NCI-H1092 treated with DMSO at 0.1 percent for 48 hours (cell line): ENCODE results near the gene PPP6C.
"Not testable (repeated sequence)": the region's sequence is repeated elsewhere in the genome, so short reads cannot be mapped to it uniquely, and the experiment has no call there.

Source experiments
- DNase-seq: peaks from one replicate; lab custom pipeline; 2025; lab: John Stamatoyannopoulos, UW

The PPP6C gene

DNA sequence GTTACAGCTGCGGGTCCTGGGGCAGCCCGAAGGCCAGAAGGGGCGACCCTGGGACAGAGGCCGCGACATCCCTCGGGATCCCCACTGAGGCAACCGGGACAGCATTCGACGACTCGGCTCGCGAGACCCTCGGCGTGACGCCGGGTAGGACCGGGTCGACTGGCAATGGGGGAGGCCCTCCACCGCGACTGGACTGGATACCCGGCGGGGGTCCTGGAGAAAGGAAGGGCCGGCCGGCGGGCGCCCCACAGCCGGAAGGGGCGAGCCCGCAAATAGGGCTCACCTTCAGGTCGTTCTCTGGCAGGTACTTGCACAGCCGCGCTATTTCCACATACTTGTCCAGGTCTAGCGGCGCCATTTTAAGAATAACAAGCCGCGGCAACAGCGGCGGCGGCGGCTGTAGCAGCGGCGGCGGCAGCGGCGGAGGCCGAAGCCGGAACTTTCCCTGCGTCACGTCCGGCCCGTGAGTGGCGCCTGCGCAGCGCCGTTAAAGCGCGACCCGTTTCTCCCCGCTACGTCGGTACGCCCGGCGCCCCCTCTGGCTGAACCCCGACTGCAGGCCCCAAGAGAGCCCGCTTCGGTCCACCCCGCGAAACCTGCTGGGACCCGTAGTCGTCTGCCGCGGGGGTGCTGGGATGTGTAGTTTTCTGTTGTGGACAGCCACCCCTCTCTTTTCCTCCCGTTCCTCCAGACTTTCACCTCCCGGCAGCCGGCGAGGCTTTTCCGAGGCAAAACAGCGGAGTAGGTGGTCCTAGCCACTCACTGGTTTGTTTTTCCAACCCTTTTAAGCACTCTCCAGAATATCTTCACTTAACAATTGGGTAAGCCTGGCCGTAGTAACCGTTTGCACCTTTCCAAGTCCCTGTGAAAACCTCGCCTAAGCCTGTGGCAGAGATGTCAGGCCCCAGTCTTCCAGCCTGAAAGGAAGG, at the start of gene PPP6C:
PPP6C (minus strand) TSS at position 443 of the 929 bp plus-strand sequence; CDS start at position 358, 85 bp downstream.
- peak; percentile 95 for DNase-seq

DNA sequence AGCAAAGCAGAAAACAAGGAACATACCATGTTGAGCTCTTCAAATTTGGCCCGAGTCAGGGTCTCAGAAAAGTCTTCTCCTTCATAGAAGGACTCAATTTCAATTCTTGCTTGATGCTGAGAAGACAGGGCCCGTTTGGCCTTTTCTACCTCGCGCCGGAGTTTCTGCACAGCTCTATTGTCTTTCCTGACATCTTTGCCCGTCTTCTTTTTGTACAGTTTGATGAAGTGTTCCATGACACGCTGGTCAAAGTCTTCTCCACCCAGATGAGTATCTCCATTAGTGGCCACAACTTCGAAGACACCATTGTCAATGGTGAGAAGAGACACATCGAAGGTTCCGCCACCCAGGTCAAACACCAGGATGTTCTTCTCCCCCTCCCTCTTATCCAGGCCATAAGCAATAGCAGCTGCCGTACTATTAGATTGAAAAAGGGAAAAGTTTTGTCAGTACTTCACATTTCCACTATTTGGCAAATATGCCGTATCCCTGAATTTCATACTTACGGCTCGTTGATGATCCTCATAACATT, 49.4 kb upstream of the PPP6C start:
- DNase-seq: no peak

DNA sequence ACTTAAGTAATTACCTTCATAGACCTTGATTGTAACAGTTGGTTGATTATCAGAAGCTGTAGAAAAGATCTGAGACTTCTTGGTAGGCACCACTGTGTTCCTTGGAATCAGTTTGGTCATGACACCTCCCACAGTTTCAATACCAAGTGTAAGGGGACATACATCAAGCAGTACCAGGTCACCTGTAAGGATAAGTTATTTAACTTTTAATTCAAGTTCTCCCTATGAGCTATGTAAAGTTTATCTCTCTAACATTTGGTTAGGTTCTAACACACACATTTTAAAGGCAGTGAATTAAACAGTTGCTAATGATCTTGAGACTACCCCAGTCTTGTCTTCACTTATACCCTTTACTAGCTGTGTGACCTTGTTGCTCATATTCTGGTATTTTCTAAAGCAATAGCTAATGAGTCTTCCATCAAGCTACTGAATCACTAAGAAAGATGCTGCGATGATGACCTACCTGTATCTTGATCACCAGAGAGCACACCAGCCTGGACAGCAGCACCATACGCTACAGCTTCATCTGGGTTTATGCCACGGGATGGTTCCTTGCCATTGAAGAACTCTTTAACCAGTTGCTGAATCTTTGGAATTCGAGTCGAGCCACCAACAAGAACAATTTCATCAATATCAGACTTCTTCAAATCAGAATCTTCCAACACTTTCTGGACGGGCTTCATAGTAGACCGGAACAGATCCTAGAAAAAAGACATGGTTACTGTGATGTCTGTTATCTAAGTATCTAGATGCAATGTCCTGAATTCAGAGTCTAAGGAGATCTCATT, 48.7 kb upstream of the PPP6C start:
- no peak for DNase-seq

DNA sequence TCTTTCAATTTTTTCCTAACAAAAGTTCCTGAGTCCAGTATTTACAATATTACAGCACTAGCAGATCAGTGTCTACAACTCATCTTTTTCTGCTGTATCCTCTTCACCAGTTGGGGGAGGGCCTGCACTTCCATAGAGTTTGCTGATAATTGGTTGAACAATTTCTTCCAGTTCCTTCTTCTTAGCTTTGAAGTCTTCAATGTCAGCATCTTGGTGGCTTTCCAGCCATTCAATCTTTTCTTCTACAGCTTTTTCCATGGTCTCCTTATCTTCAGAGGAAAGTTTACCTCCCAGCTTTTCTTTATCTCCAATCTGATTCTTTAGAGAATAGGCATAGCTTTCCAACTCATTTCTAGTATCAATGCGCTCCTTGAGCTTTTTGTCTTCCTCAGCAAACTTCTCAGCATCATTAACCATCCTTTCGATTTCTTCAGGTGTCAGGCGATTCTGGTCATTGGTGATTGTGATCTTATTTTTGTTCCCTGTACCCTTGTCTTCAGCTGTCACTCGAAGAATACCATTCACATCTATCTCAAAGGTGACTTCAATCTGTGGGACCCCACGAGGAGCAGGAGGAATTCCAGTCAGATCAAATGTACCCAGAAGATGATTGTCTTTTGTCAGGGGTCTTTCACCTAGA, 47.0 kb upstream of the PPP6C start:
- DNase-seq: not testable (repeated sequence)

DNA sequence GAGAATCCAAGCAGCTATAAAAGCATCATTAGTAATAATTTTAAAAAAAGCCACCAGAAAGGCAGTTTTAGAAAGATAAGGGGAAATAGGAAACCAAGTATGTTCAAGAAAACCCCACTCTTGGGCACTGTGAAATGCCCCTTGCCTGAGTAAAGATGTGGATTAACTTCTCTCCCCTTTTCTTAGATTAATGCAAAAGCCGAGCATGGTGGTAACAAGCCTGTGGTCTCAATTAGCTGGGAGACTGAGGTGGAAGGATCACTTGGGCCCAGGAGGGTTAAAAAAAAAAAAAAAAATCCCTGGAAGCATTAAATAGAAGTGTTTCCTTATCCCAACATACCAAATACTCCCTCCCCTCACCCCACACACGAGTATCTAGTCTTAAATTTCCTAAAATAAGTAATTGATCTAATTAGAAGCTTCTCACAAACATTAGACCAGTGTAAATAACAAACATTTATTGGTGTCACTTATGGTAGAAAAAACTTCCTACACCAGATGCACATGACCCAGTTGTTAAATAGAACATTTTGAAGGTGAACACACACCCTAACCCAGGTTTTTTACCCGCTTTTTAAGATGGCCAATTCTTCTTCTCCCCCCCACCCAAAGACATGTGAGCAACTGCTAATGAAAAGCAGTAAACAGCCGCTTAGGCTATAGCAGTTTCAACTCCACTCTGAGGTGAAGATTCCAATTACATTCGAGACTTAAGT, 46.4 kb upstream of the PPP6C start:
- DNase-seq: no peak

DNA sequence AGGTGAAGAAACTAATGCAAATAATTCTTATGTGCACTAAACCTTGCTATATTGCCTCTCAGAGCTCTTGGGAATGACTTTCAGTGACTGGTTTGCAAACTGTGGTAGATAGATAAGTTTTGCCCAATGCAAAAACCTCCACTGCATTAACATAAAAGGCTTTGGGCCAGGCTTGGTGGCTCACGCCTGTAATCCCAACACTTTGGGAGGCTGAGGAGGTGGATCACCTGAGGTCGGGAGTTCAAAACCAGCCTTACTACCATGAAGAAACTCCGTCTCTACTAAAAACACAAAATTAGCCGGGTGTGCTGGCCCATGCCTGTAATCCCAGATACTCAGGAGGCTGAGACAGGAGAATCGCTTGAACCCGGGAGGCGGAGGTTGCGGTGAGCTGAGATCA, 44.5 kb upstream of the PPP6C start:
- DNase-seq: not testable (repeated sequence)

DNA sequence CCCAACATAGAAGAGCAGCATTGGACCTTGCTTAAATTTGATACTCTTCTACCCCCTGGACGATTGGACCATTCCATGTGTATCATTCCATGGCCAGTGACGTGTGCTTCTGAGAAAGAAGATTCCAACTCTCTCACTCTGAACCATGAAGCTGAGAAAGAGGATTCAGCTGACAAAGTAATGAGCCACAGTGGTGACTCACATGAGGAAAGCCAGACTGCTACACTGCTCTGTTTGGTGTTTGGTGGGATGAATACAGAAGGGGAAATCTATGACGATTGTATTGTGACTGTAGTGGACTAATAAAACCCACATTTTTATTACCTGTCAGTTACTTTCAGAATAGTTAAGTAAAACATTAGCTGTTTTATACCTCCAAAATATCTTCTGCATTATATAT, 44.1 kb upstream of the PPP6C start:
- DNase-seq: no peak

DNA sequence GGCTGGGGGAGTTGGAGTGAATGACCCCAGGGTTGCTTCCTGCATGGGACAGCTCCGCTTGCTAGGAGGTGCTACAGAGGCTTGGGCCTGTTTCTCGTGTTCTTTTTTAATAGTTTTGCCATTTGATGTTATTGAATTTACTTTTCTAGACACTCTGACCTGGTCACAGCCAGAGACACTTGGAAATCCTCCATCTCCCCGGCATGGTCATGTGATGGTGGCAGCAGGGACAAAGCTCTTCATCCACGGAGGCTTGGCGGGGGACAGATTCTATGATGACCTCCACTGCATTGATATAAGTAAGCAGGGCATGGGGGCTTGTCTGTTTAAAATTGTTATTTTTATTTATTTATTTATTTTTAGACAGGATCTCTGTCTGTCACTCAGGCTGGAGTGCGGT, 38.2 kb upstream of the PPP6C start:
- DNase-seq: no peak

DNA sequence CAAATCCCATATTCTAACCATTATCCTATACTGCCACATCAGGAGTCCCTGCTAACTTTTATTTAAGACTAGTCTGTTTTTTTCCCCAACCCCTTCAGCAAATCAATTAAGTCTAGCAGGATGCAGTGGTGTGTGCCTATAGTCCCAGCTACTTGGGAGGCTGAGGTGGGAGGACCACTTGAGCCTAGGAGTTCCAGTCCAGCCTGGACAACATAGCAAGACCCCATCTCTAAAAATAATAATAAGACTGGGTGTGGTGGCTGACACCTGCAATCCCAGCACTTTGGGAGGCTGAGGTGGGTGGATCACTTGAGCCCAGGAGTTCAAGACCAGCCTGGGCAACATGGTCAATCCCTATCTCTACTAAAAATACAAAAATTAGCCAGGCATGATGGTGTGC, 35.3 kb upstream of the PPP6C start:
- not testable (repeated sequence) for DNase-seq

DNA sequence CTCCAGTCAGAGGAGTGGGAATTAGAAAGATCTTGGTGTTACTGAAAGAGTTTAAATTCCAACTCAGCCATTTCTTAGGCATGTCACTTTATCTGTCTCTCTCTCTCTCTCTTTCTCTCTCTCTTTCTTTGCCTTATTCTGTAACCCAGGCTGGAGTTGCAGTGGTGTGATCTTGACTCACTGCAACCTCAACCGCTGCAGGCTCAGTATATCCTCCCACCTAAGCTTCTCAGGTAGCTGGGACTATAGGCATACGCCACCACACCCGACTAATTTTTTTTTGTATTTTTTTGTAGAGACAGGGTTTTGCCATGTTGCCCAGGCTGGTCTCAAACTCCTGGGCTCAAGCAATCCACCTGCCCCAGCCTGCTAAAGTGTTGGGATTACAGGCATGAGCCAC, 29.0 kb upstream of the PPP6C start:
- no peak for DNase-seq

DNA sequence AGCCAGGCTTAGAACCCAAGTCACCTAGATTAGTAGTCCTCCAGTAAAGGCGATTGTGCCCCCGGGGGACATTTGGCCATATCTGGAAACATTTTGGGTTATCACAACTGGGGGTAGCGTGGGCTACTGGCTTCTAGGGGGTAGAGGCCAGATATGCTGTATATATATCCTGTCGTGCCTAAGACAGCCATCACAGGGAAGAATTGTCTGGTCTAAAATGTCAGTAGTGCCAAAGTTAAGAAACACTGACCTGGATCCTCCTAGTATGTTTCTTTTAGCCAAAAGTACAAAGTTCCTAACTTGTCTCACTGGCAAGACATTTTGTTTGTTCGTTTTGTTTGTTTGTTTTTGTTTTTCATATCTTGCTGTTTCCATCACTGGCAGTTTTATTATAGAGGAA, 24.6 kb upstream of the PPP6C start:
- no peak for DNase-seq

DNA sequence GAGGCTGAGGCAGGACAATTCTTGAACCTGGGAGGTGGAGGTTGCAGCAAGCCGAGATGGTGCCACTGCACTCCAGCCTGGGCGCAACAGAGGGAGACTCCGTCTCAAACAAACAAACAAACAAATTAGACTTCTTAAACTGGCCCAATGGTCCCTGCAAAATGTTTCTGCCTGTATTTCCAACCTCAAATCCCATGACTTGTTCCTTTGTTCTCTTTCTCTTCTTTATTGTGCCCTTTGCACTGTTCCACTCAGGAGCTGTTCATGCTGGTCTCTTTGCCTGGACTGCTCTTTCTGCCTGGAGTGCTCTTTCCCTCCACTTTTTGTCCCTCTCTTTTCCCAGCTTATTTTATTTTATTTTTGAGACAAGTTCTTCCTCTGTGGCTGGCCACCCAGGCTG, 14.9 kb upstream of the PPP6C start:
- no peak for DNase-seq

DNA sequence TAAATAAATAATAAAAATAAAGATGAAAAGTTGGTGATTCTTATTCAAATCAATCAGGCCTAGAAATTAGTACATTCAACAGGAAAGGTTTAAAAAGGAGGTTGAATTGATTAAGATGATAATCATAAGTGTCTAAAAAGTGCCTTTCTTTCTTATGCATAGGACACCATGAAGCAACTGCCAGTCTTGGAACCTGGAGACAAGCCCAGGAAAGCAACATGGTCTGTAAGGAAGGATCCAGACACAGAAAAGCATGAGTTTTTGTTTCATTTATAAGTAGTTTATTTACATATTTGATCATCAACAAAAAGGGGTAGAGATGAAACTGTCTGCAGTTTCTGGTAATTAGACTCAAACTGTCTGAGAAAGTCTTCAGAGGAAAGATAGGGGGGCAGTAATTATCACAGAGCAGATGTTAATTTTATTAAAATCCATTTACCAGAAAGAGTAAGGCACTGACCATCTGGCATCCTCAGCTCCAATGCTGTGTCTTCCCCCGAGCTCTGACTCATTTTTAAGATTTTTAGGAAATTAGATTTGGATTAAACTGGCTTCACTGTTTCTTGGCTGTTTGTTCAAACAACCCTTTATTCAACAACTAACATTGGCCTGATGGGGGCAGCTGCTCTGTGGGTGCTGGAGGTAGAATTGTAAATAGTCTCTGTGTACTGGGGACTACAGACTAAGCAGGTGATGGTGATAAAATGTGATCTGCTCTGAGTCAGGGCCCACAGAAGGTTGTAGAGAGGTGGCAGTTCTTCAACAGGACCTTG, 13.4 kb upstream of the PPP6C start:
- DNase-seq: peak; percentile 13

DNA sequence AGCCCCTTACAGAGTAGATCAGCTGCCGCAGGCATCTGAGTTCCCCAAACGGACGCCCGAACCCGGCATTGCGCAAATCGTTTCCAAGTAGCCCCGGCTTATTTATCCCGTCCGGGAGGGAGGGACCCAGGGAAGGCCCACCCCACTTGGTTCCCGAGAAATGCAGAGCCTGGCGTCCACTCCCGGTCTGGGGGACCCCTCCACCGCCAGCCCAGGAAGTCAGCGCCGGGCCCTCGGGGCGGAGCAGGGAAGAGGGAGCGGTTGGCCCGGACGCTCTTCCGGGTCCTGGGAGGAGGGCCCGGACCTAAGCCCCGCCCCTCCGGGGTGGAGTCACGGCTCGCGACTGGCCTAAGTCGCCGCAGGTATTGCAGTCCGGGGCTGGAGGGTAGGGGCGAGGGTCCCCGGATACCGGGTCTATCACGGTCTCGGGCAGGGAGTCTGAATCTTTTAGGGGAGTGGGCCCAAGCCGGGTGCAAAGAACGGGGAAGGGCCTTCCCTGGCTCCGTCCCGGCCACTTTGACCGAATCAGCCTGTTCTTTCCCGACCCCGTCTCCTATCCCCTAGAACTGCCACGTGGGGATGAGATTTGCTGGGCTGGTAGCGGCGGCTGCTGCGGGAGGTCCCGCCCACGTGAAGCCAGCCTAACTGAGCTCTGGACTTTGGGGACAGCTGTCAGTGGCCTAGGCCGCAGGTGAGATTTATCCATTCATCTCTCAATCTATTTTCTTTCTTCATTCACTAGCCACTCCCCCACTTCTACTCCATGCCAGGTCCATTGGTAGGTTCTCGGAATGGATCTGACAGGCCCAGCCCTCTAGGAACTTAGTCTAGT, 10.8 kb upstream of the PPP6C start, which contains the start of gene RABEPK:
RABEPK (plus strand) TSS at position 327 of the 832 bp plus-strand sequence. CDS start 2,472 bp downstream, outside the sequence.
- DNase-seq: peak; percentile 80

DNA sequence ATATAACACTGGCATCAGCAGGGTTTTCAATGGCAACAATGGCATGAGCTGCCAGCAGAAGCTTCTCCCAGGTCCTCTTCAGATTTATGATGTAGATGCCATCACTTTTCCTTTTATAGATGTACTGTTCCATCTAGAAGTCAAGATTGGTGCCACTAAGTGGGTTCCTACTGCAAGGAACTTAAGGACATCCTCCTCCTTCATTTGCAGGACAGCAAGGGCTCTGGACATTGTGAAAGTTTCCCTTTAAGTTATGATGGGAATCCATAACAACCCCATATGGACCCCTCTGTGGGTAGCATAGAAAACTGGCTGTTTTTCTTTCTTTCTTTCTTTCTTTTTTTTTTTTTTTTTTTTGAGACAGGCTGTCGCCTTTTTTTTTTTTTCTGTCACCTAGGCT, 6.0 kb upstream of the PPP6C start:
- not testable (repeated sequence) for DNase-seq

DNA sequence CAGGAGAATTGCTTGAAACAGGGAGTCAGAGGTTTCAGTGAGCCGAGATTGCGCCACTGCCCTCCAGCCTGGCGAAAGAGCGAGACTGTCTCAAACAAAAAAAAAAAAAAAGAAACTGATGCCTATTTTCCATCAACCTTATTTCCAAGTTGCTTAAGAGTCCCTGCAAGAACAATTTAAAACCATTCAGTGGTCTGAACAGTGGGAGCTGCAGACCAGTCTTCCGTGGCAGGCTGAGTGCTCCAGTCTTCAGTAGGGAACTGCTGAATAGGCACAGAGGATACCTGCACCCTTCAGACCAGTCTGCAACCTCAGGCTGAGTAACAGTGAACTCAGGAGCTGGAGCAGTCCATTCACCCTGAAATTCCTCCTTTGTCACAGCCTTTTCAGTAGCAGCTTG, 4.9 kb upstream of the PPP6C start:
- not testable (repeated sequence) for DNase-seq

DNA sequence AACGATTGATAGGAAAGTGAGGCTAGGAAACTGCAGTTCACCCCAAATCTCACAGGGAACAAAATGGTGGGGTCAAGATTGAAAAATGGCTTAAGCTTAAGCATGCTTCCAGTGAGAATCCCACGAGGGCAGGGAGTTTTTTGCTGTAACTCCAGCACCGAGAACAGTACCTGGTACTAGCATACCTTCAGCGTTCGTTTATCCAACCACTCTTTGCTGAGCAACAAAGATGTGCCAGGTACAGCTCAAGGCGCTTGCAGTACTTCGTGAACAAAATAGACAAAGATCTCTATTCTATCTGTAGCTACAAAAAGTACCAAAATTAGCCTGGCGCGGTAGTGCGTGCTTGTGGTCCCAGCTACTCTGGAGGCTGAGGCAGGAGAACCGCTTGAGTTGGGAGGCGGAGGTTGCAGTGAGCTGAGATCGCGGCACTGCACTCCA, 778 bp upstream of the PPP6C start:
- DNase-seq: peak; percentile 24

DNA sequence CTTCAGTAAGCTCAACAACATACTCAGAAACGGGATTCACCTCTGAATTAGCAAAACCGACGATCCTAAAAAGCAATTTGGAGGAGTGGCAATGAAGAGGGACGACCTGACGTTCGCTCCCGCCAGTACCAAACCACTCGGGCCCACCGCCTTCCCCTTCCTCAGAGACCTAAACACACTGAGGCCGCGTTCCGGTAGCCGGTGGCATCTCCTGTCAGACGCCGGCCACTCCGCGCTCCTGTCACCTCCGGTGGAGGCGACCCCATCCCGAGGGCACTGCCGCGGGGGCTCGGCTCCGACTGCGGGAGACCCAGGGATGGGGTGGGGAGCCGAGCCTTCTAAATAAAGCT, 617 bp downstream of the PPP6C start:
- DNase-seq: no peak

DNA sequence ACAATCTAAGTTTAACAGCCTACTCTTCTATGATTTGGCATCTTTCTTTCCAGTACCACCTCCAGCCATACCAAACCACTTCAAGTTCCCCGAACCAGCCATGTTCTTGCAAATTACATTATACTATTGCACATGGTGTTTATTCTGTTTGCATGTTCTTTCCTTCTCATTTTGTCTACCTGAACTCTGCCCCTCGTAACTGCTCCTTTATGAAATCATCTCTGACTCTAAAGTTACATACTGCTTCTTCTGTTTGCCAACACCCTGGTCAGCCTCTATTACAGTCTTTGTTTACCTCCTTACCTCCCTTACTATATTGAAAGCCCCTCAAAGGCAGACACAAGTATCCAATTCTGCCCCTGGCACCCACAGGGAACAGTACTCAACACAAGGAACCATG, 6.0 kb downstream of the PPP6C start:
- no peak for DNase-seq

DNA sequence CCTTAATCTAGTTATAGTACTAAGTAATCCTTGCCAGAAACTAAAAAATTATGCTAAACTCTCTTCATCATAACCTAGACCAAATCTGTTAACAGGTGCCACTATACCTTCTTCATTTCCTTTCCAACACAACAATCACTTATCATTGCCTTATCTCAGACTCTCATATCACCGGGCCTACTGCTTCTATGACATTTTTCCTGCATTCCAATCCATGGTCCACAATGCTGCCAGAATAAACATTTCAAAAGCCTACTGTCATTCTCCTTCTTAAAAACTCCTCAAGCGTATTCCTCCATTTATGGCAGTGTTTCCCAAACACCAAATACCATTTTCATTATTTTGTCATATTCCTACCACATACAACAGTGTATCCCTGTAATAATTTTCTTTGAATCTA, 6.5 kb downstream of the PPP6C start:
- DNase-seq: no peak
